Nucleus accumbens (tissue), 56 donors: ENCODE results near the gene SLC16A7.

ENCODE experiments used
- DNase-seq, 56 donors: peaks; one replicate each; lab custom pipeline; 2025; lab: John Stamatoyannopoulos, UW

Gene SLC16A7

DNA sequence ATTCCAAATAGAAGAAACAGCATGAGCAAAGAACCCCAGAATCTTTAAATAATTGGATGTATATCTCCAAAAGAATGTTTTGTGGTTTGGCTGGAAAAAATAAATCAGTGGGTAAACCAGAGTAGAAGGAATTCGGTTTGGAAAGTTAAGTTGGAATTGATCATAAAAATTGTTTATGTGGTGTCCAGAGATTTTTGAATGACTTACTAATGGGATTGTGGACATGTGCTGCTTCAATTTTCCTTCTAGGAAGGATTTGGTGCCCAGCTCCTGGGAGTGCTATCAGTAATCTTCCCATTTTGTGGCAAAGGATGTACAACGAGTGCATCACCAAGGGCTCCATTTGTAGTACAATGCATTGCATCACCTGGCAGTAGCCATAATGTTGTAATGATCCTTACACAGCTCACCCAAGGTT, 224.8 kb downstream of the SLC16A7 start:
- DNase-seq: no peak

DNA sequence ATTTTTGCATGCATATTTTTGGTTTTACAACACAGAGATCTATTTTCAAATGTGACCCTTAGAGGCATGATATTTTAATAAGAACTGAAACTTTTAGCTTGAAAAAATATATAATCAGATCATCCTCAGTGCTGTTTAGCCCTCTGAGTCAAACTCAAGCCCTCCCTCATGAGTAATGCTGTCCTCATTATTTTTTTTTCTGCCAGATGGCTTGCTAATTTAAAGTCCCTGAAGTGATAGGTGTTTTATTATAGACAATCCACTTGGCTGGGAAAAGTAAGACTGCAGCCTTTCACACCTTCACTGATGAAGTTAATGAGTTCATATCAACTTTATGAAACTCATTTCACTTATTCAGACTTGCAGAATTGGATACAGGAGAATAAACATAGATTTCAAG, 227.7 kb downstream of the SLC16A7 start:
- DNase-seq: no peak

DNA sequence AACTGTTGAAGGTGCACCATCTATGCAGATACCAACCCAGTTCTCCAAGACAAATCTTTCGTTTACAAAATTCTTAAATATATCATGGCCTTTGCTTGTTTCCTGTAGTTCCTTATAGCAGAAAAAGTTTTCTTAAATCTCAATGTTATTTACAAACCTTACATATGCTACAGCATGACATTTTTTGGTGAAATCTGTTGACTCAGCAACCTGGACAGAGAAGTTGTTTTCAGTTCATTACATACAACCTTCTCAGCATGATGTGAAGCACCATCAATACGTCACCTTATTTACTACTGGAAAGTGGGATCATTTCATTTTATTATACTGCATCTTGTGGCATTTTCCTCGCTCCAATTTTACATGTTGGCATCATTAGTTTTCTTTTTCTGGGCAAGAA, 231.9 kb downstream of the SLC16A7 start:
- DNase-seq: no peak

DNA sequence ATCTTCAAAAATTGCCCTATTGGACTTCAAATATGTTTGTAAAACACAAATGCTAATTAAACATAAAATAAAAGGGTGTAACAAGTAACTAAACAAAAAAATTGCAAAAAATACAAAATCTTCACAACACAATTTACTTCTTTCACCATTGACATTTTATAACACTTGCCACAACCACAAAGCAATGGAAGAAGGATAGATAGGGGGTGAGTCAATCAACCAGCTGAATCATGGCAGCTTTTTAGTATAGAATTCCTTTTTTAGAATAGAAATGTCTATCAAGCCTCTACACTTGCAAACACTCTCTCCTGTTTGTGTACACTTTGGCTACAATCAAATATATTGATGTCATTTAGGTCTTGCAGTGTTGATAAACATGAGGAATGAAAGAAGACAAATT, 232.7 kb downstream of the SLC16A7 start:
- no peak for DNase-seq

DNA sequence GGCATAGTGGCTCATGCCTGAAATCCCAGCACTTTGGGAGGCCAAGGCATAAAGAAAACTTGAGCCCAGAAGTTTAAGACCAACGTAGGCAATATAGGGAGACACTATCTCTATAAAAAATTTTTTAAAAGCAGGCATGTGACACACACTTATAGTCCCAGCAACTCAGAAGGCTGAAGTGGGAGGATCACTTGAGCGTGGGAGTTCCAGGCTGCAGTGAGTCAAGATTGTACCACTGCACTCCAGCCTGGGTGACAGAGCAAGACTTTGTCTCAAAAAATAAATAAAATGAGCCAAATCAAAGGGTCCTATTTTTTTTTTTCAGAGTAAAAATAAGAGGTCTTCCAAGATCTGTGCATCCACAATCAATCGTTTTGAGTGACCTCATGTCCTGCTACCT, 237.6 kb downstream of the SLC16A7 start:
- peak in 1 of 56 donors; percentile 8 for DNase-seq

DNA sequence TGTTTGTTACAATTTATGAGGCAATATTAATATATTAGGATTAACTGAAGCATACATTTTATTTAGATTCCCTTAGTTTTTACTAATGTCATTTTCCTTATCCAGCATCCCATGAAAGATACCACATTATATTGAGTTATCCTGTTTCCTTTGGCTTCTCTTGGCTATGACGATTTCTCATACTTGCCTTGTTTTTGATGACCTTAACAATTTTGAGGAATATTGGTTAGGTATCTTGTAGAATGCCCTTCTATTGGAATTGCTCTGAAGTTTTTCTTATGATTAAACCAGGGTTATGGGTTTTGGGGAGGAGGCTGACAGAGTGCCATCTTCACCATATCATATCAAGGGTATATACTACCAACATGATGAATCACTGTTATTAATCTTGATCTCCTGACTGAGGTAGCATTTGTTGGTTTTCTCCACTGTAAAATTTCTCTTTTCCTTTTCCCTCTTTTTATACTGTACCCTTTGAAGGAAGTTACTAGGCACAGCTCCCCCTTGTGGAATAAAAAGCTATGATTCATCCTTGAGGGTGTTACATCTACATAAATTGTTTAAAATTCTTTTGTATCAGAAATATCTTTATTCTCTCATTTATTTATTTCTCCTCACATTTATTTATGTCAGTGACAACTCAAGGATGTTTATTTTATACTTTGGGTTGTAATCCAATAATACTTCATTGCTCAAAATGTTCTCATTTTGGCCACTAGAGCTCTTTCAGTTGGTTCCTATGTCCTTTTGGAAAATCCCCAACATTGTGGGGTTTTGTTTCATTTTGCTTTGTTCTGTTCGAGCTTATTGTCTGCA, 239.0 kb downstream of the SLC16A7 start:
- no peak for DNase-seq
